ENCODE data around the gene EDAR.

EDAR gene

DNA sequence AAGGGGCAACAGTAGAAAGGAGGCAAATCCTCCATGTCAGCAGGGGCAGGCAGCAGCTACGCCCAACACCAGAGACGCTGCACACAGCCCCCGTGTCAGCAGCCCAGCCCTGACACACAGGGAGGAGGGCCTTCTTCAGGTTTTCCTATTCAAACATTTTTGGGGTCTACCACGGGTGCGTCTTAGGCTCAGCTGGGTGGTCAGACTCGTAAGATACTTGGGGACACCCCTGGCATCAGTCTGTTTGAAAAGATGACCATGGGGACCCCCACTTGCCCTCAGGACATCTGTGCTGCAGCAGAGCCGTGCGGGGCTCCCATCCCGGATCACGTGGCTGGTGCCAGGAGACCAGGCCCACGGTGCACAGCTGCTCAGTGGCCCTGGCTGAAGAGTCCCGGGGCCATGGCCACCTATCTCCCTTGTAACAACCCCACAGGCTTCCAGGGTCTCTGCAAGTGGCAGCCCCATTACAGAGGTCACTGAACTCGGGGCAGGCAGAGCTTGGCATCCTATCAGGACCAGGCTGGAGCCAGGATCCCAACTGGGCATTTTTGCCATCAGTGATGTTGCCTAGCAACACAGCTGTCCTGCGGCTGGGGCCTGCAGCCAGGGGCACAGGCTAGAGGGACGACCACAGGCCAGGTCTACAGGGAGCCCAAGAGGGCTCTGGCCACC is 82.5 kb downstream of the EDAR start:
- DNase-seq, result no peak

DNA sequence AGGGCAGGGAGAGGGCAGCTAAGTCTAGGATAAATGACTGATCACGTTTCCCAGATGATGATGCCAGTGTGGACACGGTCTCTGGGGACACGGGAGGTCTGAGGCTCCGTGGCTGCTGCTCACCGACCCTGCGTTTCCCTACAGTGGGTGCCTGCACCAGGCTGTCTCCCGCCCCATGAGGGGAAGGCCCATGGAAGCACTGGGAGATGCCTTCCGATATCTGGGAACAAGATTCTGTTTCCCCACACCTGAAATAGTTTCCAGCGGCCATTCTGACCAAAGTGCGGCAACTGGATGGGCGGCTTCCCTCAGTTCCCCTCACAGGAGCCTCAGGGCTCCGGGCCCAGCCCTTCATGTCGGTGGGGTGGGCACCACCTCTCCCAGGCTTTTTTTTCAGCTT is 83.1 kb downstream of the EDAR start:
- DNase-seq, result no peak

DNA sequence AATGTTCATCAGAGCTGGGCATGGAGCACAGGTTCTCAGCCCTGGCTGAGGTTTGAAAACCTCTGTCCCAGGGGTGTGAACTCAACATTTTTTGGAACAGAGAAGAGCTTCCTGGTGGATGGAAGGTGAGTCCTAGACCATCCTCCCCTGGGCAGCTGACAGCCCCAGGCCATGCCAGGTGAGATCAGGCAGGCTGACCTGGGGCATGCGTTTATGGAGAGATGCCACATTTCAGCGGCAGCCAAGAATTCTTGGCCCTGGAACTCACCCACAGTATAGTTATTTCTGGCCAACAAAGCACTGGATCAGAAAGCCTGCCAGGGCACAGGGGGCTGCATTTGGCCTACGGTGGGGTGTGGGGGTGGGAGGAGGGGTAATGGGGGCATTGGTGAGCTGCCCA is 83.8 kb downstream of the EDAR start:
- DNase-seq, result no peak

DNA sequence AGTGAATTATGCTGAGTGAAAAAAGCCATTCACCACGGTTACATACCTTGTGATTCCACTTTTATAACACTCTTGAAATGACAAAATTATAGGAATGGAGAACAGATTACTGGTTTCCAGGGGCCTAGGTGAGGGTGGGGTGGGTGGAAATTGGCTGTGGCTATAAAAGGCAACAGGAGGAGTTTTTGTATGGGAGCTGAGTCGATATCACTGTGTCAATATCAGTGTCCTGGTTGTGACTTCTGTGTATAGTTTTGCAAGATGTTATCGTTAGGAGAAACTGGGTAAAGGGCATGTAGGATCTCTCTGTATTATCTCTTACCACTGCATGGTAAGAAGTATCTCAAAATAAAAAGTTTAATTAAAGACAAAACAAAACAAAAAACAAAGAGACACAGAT is 84.3 kb downstream of the EDAR start:
- no peak for DNase-seq

DNA sequence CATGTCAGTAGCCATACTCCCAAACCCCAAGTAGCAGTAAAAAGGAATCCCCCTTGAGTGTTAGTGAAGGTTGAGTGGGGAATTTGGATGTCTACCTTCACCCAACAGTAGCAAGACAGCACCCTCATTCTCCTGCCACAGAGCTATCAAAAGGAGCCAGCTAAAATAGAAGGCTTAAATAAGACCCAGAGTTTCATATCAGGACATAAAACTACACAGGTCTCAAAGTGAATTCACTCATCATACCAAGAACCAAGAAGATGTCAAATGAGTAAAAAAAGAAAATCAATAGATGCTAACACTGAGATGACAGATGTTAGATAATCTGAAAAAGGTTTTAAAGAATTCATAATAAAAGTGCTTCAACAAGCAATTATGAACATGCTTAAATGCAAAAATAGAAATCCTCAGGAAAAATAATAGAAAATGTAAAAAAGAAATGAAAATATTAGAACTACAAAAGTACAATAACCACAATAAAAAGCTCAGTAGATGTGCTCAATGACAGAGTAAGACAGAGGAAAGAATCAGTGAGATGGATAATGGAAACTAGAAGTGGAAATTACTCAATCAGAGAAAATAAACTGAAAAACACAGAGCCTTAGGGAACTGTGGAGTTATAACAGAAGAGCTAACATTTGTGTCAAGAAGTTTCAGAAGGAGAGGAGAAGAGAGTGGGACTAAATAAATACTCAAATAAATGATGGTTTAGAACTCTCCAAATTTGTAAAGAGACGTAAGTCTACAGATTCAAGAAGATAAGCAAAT is 90.5 kb downstream of the EDAR start:
- DNase-seq, result no peak

DNA sequence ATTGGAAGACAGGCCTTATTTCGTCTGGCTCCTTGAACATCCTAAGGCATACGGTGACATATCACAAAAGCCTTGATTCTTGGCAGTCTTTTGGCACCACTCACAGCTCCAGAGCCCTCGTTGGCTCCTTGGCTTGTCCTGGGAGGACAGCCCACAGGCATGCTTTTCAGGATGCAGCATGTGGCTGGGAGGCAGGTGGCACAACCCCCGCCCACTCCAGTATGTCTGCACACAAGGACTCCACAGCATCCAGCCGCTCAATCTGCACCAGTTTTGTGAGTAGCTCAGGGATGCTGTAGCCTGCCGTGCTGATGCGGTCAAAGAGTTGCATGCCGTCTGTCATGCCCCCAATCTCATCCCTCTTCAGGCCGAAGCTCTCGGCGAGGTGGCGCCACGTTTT is 92.3 kb downstream of the EDAR start:
- no peak for DNase-seq

DNA sequence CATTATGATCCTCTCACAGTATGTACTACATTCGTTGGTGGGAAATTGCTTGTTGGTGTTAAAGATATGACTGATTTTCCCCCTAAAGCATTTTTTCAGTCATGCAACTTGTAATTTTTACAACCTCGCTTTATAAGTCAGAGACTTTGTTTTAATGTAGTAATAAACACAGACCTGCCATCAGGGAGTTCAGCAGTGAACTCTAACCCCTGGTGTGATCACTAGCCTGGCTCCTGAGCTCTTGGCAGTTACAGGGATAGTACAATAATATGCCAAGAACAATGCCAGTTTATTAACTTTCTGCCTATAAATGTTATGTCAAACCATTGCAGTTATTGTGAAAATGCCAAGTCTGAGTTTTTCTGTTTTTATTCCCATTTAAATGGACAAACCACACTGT is 93.8 kb downstream of the EDAR start:
- no peak for DNase-seq

DNA sequence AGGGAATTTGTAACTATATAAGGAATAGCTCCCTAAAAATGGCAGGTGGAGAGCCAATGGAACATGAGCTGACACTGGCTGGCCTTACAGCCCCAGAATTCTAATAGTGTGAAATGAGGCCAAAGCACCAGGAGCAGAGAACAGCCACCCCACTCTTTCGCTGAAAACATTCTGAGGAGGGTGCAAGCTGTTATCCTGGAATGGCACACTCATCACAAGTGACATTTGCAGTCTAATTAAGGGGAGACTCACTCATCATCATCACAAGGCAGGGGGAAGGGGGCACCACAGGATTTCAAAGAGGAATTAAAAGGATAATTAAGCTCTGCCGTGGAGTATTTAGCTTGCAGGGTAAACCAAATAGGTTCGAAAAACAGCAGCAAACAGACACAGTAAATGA is 94.3 kb downstream of the EDAR start:
- DNase-seq, result no peak

DNA sequence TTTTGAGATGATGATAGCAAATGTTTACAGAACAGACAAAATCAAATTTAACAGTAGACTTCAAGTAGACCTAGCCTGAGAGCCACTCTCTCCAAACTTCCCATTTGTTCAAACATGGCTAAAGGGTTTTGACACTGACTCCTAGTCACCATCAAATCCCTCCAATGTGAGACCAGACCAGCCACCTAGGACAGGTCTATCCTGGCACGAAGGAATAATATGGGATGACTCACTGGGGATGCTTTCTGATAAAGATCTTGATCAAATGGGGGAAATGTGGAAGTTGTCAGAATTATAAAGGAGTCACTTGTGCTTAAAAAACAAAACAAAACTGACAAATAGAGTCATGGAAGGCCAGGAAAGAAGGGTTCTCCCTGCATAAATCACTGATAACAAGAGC is 95.7 kb downstream of the EDAR start:
- no peak for DNase-seq

DNA sequence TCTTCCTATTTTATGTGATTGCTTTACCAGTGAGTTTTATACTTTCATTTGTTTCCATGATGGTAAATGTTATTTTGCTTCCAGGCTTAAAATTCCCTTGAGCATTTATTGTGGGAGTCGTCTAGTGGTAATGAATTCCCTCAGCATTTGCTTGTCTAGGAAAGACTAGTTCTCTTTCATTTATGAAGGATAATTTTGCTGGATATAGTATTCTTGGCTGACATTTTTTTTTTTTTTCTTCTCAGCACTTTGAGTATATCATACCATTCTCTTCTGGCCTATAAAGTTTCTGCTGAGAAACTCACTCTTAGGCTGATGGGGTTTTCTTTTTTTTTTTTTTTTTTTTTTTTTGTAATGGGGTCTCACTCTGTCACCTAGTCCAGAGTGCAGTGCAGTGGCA is 99.1 kb downstream of the EDAR start:
- DNase-seq, result no peak

DNA sequence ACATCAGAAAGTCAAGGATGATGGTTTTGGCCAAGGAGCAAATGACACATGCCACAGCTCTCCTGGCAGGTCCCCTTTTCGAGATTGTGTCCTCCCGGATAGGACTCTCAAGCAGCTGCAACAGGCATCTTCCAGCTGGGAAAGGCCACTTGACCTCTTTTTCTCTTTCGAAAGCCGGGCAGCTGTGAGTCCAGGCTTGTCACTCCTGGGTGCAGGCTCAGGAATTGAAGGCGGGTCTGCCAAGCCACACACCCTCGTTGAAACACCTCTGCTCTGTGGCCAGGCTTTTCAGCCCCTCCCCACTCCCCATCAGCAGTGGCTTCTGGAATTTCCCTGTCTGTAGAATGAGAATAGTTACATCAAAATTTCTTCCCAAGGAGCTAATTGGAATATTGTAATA is 104.4 kb downstream of the EDAR start:
- no peak for DNase-seq

DNA sequence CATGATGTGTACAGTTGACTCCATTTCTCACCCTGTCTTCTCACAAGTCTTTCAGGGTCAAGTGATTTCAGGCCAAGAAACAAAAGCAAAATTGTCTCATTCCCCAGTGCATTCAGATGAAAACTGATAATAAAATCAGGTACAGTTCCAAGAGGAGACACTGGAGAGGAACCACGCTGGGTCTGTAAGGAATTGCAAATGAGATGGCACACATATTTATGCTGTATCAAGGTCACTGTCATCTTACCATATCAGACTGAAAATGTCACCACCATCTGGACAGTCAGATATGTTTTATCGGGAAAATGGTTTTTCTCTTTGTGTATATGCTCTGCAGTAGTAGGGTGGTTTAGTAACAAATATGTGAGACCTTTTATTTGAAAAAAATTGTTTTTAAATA is 110.7 kb downstream of the EDAR start:
- DNase-seq, result no peak

DNA sequence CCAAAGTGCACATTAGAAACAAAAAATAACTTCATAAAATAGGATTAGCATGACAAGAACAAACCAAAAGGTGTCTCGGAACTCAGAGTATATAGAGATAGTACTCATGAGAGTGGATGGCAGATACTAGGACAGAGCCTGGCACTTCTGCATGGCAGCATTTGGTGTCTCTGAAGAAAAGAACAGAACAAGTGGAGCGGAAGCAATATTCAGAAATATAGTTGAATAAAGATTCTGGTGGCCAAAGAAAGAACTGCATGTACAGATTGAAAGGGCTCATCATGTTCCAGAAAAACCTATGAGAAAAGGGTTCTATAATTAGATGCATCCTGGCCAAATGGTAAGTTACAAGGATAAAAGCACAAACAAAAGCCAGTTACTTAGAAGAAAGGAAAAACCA is 111.5 kb downstream of the EDAR start:
- no peak for DNase-seq

DNA sequence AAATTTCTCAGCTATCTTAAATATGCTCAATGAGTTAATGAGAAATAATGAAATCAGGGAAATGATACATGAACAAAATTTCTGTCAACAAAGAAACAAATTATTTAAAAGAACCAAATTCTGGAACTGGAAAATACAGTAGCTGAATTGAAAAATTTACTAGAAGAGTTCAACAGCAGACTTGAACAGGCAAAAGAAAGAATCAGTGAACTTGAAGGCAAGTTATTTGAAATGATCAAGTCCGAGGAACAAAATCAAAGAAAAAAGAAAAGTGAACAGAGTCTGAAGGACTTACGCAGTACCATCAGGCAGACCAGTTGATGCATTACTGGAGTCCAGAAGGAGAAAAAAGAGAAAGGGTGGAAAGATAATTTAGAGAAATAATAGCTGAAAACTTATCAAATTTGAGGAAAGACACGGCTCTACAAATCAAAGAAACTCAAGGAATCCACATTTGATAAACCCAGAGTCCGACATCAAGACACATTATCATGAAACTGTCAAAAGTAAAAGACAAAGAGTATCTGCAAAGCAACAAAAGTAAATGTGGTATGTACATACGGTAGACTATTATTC is 118.9 kb downstream of the EDAR start:
- DNase-seq, result no peak

DNA sequence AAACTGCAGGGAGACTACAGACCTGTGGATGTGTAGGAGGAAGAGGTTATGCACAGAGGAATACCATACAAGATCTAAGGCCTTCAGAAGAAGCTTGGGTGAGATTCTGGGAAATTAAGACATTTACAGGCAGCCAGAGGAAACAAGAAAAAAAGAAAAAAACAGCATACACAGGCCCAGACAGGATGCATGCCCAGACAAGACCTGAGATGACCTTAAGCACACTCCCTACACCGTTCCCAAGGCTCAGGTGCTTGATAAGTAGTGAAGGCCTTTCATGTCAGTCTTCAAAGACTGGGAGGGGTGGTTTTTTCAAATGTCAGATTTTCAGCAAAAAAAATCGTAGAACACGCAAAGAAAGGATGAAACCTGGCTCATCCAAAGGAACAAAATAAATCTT is 119.5 kb downstream of the EDAR start:
- no peak for DNase-seq

DNA sequence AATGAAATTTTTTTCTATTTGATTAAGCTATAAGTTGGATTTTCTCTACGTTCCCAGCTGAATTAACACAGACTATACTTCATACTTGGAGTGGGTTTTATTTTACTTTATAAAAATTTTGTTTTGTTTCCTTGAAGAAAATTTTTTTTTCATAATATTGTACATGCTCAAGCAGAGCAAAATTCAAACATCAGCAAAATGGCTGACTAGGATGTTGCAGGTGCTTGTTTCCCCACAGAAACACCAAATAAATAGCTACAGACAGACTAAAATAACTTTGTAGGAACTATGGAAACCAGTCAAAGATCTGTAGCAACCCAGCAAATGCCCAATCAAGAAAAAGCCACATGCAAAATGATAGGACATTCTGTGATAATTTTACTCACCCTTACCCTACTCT is 120.1 kb downstream of the EDAR start:
- DNase-seq, result no peak

DNA sequence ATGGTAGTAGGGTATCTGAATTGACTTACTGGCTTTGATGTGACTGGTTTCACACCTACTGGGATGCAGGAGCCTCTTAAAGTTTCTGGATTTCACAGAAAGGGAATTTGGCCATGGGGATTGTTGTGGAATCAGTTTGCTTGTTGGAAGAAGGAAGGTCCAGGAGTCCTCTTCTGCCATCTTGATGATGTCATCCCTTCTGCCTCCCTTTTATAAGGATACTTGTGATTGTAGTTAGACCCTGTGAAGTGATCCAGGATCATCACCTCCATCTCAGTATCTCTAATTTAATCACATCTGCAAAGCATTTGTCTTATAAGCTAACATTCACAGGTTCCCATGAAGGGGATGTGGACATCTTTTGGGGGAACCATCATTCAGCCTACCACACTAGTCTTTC is 123.0 kb downstream of the EDAR start:
- no peak for DNase-seq

DNA sequence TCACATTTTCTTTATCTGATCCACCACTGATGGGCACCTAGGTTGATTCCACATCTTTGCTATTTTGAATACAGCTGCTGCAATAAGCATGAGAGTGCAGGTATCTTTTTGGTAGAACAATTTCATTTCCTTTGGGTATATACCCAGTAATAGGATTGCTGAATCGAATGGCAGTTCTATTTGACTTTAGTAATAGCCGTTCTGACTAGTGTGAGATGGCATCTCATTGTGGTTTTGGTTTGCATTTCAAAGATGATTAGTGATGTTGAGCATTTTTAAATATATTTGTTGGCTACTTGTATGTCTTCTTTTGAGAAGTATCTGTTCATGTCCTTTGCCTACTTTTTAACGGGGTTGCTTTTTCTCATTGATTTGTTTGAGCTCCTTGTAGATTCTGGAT is 130.1 kb downstream of the EDAR start:
- DNase-seq, result no peak

DNA sequence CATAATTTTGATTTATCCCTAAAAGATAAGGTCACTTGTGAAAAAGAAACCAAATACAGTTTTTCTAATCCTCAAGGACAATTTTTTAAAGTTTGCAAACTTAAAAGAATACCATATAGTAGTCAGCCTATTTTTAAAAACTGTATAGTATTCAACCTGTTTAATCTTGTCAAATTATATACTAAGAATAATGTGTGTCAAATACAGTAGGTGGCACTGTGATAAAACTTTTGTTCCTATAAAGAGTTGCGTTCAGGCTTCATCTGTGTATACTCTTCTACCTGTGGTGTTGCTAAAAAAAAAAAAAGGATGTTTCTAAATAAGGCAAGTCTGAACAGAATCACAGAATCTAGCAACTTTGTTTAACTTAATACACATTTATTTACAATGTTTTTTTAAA is 133.8 kb downstream of the EDAR start:
- no peak for DNase-seq

DNA sequence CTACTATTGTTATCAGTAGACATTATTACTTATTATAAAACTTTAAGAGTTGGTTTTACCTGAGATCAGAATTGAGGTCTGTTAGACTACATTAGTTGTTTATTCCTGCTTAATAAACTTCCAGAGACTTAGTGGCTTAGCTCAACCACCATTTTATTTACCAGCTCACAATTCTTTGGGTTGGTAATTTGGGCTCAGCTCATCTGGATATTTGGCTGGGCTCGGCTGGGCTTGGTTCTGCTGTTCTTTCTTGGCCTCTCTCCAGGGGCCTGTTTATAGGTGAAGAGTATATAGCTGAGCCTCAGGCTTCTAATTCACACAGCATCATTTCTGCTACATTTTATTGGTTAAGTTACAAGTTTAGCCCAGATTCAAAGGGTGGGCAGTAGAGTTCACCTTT is 134.5 kb downstream of the EDAR start:
- no peak for DNase-seq

DNA sequence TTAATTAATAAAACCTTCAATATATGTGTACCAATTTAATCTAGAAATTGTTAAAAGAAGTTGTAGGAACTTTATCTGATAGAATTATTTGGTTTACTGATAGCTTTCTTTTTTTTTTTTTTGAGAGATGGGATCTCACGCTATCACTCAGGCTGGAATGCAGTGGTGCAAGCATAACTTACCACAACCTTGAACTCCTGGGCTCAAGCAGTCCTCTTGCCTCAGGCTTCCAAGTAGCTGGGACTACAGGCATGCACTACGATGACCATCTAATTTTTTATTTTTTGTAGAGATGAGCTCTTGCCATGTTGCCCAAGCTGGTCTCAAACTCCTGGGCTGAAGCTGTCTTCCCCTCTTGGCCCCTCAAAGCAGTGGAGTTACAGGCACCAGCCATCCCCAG is 135.6 kb downstream of the EDAR start:
- DNase-seq, result no peak

DNA sequence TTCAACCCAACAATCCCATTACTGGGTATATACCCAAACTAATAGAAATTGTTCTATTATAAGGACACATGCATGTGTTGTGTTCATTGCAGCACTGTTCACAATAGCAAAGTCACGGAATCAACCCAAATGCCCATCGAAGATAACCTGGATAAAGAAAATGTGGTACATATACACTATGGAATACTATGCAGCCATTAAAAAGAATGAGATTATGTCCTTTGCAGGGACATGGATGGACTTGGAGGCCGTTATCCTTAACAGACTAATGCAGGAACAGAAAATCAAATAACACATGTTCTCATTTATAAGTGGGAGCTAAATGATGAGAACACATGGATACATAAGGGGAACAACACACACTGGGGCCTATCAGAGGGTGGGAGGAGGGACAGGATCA is 136.6 kb downstream of the EDAR start:
- no peak for DNase-seq

DNA sequence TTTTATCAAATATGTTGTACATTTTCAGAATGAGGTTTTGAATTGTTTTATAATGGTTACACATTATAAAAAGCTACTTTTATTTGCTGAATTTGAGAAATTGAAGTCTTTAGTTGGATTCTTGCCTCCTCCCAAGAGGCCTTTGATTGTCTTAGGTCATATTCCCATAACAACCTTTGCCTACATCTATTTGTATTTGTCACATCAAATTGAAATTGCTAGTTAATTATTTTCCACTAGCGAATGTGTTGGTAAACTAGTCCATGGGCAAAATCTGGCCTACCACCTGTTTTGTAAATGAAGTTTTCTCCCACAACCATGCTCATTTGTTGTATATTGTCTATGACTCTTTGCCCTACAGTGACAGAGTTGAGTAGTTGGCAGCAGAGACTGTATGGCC is 142.0 kb downstream of the EDAR start:
- DNase-seq, result no peak

DNA sequence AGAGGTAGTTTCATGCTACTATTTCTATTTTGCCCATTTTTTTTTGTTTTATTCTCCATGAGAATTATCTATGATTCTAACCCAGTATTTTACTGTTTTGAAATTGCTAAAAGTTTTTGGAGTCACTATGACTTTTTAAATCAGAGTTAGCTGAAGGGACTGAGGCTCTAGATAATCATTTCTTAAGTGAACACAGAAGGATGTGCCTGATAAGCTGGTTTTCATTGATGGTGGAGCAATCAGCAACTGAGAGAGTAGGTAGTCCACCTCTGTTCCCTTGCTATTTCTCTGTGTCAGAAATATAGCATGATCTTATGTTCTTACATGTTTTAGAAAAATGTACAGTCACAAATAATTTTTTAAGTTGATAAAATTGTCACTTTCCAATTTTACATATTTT is 143.1 kb downstream of the EDAR start:
- no peak for DNase-seq

All from 8988T (cell line).